Fibroblast of lung (primary cell): ENCODE results near the gene MAPT. TPM values are rescaled to one million over a fixed set of nuclear protein-coding genes. Genes with fewer than 3 reads are reported as not detected.

Source experiments
- DNase-seq, 2 donors: peaks; one replicate each; pipeline versions ENCODE4 v3.0.0 to v3.0.0-alpha.2; 2010; ENCODE audit warnings: low read depth in 2 of 2
- H2AFZ ChIP-seq: 2 replicates; pipeline ENCODE4 v1.5.1; 2012; ENCODE audit warnings: low read length, control low read depth, inconsistent platforms
- H3K27ac ChIP-seq: 2 replicates; pipeline ENCODE4 v1.5.1; 2011; ENCODE audit warnings: low read length, control low read depth; ENCODE audit not compliant: insufficient read depth
- H3K27me3 ChIP-seq: 2 replicates; pipeline ENCODE4 v1.5.1; 2011; ENCODE audit warnings: mild to moderate bottlenecking, low read length; ENCODE audit not compliant: control insufficient read depth, insufficient read depth
- H3K36me3 ChIP-seq: 2 replicates; pipeline ENCODE4 v1.5.1; 2011; ENCODE audit warnings: low read length; ENCODE audit not compliant: control insufficient read depth, insufficient read depth
- H3K4me1 ChIP-seq: 2 replicates; pipeline ENCODE4 v1.5.1; 2011; ENCODE audit warnings: low read length; ENCODE audit not compliant: control insufficient read depth, insufficient read depth; ENCODE audit errors: extremely low read depth
- H3K4me2 ChIP-seq: 2 replicates; pipeline ENCODE4 v1.5.1; 2011; ENCODE audit warnings: low read length, control low read depth; ENCODE audit not compliant: insufficient read depth; ENCODE audit errors: extremely low read depth
- H3K4me3 ChIP-seq, 4 experiments: fragments of 200-600 bp in 1 of 4; sonication (generic) in 1 of 4; replicated peaks in 1 of 4; 2 replicates each; pipeline ENCODE4 v1.5.1; 2011 to 2016; ENCODE audit warnings: low read length in 4 of 4, low read depth in 3 of 4, mild to moderate bottlenecking in 3 of 4, control low read depth in 2 of 4, inconsistent platforms in 1 of 4, mixed read lengths in 1 of 4; ENCODE audit not compliant: insufficient read depth in 1 of 4; ENCODE audit errors: control extremely low read depth in 1 of 4
- H3K79me2 ChIP-seq: 2 replicates; pipeline ENCODE4 v1.5.1; 2012; ENCODE audit warnings: mild to moderate bottlenecking, low read length, inconsistent platforms; ENCODE audit not compliant: control insufficient read depth, insufficient read depth
- H3K9ac ChIP-seq: 2 replicates; pipeline ENCODE4 v1.5.1; 2011; ENCODE audit warnings: mild to moderate bottlenecking, low read length, control low read depth; ENCODE audit not compliant: insufficient read depth
- H3K9me3 ChIP-seq: 2 replicates; pipeline ENCODE4 v1.5.1; 2012; ENCODE audit warnings: low read depth, low read length; ENCODE audit not compliant: control insufficient read depth, insufficient read depth
- H4K20me1 ChIP-seq: 2 replicates; pipeline ENCODE4 v1.5.1; 2011; ENCODE audit warnings: low read length; ENCODE audit not compliant: control insufficient read depth, insufficient read depth; ENCODE audit errors: extremely low read depth
- EZH2 ChIP-seq: IDR thresholded peaks from 2 replicates; pipeline ENCODE4 v1.5.1; 2012; ENCODE audit warnings: low read length, control low read depth, mild to moderate bottlenecking; ENCODE audit errors: missing control alignments
- polyA plus RNA-seq, 2 donors: library from polyadenylated mRNA; depleted of rRNA in 1 of 2; stranded (reverse) in 1 of 2; unstranded in 1 of 2; fragments of >200 nt; gene quantifications; 2 replicates each; pipeline ENCODE4 v1.2.1, GENCODE V29; 2011 to 2012; ENCODE audit warnings: missing spikeins in 1 of 2
- total RNA-seq: library from RNA; depleted of rRNA; stranded (reverse); fragments of >200 nt; gene quantifications from 2 replicates; pipeline ENCODE4 v1.2.1, GENCODE V29; 2014
- TF ChIP-seq, protein P1 (sequence below), 2 donors: IDR thresholded peaks in 1 of 2; conservative IDR thresholded peaks in 1 of 2; 1 replicate in 1 of 2; 2 replicates in 1 of 2; pipeline ENCODE4 v1.5.1; 2011 to 2012; ENCODE audit warnings: low read length in 2 of 2, control low read depth in 1 of 2, inconsistent platforms in 1 of 2, low read depth in 1 of 2, mild to moderate bottlenecking in 1 of 2

Gene MAPT
- total and polyA plus RNA-seq, 2 donors (not counting 1 experiment from before 2014, with no cell fraction given), result 0.09 to 0.50 TPM

DNA sequence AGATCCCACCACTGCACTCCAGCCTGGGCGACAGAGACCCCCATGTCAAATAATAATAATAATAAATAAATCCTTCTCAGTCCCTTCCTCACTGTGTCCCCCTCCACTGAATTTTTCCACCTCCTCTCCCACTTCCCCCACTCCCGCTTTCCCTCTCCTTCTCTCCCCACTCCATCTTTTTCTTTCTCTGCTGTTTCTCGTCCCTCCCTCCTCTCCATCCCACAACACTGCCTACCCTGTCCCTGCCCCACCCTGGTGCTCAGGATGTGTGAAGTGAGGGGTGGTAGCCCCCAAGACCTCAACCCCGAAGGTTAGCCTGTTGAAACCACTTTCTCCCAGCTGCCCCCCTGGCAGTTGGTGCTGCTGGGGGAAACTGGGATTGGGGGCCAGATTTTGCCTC is 70.3 kb downstream of the MAPT start:
- no peak overlapping the region for H2AFZ ChIP-seq
- H3K27ac ChIP-seq, result no peak overlapping the region
- H3K27me3 ChIP-seq, result peaks cover 12% of the 10 kb centered on the region
- H3K4me1 ChIP-seq, result no peaks in the 10 kb centered on the region
- no peaks in the 10 kb centered on the region for H3K9me3 ChIP-seq
- no peaks in the 10 kb centered on the region for H4K20me1 ChIP-seq
- no peak for DNase-seq
- no peaks in the 10 kb centered on the region for H3K79me2 ChIP-seq
- H3K9ac ChIP-seq, result no peak overlapping the region
- H3K36me3 ChIP-seq, result no peaks in the 10 kb centered on the region
- H3K4me3 ChIP-seq, result no peak overlapping the region
- TF ChIP-seq EZH2, result no peak
- TF ChIP-seq, protein P1, sequence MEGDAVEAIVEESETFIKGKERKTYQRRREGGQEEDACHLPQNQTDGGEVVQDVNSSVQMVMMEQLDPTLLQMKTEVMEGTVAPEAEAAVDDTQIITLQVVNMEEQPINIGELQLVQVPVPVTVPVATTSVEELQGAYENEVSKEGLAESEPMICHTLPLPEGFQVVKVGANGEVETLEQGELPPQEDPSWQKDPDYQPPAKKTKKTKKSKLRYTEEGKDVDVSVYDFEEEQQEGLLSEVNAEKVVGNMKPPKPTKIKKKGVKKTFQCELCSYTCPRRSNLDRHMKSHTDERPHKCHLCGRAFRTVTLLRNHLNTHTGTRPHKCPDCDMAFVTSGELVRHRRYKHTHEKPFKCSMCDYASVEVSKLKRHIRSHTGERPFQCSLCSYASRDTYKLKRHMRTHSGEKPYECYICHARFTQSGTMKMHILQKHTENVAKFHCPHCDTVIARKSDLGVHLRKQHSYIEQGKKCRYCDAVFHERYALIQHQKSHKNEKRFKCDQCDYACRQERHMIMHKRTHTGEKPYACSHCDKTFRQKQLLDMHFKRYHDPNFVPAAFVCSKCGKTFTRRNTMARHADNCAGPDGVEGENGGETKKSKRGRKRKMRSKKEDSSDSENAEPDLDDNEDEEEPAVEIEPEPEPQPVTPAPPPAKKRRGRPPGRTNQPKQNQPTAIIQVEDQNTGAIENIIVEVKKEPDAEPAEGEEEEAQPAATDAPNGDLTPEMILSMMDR (conservative IDR thresholded peaks at IDR 0.05 in 1 of 2, IDR thresholded peaks at IDR 0.05 in 1 of 2; ENCODE audit: low read depth in 1 of 2, low read length in 2 of 2), result no peak
- H3K4me2 ChIP-seq, result no peak overlapping the region

DNA sequence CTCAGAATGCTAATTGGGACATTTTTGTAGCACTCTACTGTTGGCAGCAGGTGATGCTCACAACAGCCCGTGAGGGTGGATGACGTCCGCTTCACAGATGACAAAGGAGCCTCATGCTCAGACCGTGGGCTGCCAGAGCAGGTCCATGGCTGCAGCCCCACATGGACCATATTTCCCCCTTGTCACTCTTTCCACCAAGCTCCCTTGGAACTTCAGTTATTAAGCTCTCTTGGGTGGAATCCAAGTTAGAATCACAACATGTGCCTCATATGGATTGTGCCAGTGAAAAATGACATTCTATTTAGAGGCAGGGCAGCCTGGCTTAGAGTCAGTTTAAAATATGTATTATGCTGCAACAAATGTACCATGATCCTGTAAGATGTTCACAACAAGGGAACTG is 71.5 kb downstream of the MAPT start:
- Histone ChIP-seq H3K4me3 (no peak overlapping the region), H4K20me1 (no peaks in the 10 kb centered on the region), H2AFZ (no peak overlapping the region), H3K4me1 (no peaks in the 10 kb centered on the region), H3K4me2 (no peak overlapping the region), H3K27ac (no peak overlapping the region), H3K9me3 (no peaks in the 10 kb centered on the region), H3K79me2 (no peaks in the 10 kb centered on the region), H3K27me3 (peaks cover 12% of the 10 kb centered on the region), H3K9ac (no peak overlapping the region), H3K36me3 (no peaks in the 10 kb centered on the region)
- DNase-seq, result no peak
- TF ChIP-seq EZH2, result no peak
- TF ChIP-seq, protein P1 (conservative IDR thresholded peaks at IDR 0.05 in 1 of 2, IDR thresholded peaks at IDR 0.05 in 1 of 2; ENCODE audit: low read depth in 1 of 2, low read length in 2 of 2), result no peak

DNA sequence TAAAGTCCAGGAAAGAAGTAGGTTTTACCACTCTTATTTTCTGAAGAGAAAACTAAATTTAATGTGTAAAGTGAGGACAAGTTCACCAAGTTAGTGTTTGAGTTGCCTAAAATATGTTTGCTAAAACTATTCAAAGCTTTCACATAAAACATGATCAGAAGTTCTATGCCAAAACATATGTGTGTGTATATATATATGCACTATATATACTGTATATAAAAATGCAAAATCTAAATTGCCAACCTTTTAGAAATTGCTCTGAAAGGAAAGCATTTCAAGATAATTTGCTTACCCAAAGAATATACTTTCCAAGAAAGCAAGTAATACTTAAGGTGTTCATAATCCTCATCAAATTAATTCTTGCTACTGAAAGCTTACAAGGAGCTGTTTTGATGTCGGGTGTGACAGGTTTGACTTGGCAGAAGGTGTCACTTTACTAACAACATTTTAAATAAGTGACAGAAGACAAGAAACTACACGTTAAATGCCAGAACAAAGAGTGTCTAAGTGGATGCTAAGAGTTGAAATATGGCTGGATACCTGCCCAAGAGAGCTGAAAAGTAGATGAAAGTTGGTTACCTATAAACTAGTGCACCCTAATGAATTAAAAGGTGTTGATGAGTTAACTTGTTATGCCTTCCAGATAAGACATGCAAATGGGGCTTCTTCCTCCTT is 72.4 kb downstream of the MAPT start:
- DNase-seq, result no peak
- no peak overlapping the region for H3K27ac ChIP-seq
- no peak overlapping the region for H3K4me2 ChIP-seq
- H3K79me2 ChIP-seq, result no peaks in the 10 kb centered on the region
- H3K27me3 ChIP-seq, result peaks cover 12% of the 10 kb centered on the region
- H3K36me3 ChIP-seq, result no peaks in the 10 kb centered on the region
- no peak overlapping the region for H2AFZ ChIP-seq
- H3K9me3 ChIP-seq, result no peaks in the 10 kb centered on the region
- H4K20me1 ChIP-seq, result no peaks in the 10 kb centered on the region
- TF ChIP-seq EZH2, result no peak
- TF ChIP-seq, protein P1 (conservative IDR thresholded peaks at IDR 0.05 in 1 of 2, IDR thresholded peaks at IDR 0.05 in 1 of 2; ENCODE audit: low read depth in 1 of 2, low read length in 2 of 2), result no peak
- H3K9ac ChIP-seq, result no peak overlapping the region
- no peak overlapping the region for H3K4me3 ChIP-seq
- no peaks in the 10 kb centered on the region for H3K4me1 ChIP-seq
